Measurements from ENCODE around the gene IGFL2. TPM values are rescaled to one million over a fixed set of nuclear protein-coding genes. Genes with fewer than 3 reads are reported as not detected.

IGFL2 gene
- total and polyA plus RNA-seq, 4 donors = 0.08 TPM; not detected in 3

DNA sequence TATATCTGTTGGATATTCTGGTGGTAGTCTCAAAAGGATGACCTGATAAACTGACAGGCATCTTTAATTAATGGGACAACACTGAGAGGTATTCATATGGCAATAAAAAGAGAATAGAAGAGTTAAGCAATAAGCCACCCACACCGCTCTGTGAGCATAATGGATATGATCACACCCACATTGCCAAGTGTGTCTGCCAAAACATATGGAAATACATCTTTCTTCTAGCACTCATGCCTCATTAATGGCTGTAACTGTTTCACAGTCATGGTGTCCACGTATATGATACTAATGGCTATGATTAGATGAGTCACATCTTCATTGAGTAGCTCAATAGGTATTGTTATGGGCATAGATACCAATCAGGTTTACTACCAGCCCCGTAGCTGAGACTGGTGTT is 36.7 kb upstream of the IGFL2 start (continued):
- TF ChIP-seq, protein P1, sequence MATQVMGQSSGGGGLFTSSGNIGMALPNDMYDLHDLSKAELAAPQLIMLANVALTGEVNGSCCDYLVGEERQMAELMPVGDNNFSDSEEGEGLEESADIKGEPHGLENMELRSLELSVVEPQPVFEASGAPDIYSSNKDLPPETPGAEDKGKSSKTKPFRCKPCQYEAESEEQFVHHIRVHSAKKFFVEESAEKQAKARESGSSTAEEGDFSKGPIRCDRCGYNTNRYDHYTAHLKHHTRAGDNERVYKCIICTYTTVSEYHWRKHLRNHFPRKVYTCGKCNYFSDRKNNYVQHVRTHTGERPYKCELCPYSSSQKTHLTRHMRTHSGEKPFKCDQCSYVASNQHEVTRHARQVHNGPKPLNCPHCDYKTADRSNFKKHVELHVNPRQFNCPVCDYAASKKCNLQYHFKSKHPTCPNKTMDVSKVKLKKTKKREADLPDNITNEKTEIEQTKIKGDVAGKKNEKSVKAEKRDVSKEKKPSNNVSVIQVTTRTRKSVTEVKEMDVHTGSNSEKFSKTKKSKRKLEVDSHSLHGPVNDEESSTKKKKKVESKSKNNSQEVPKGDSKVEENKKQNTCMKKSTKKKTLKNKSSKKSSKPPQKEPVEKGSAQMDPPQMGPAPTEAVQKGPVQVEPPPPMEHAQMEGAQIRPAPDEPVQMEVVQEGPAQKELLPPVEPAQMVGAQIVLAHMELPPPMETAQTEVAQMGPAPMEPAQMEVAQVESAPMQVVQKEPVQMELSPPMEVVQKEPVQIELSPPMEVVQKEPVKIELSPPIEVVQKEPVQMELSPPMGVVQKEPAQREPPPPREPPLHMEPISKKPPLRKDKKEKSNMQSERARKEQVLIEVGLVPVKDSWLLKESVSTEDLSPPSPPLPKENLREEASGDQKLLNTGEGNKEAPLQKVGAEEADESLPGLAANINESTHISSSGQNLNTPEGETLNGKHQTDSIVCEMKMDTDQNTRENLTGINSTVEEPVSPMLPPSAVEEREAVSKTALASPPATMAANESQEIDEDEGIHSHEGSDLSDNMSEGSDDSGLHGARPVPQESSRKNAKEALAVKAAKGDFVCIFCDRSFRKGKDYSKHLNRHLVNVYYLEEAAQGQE (IDR thresholded peaks at IDR 0.05) = no peak
- TF ChIP-seq FOXA1 (IDR thresholded peaks at IDR 0.05) (no peak), HNF4A (conservative IDR thresholded peaks at IDR 0.05) (no peak), HNF4G (IDR thresholded peaks at IDR 0.05) (no peak), EGR1 (IDR thresholded peaks at IDR 0.05; ENCODE audit: low read depth in 2 of 2) (no peak), NR2F2 (IDR thresholded peaks at IDR 0.05) (no peak), RAD21 (IDR thresholded peaks at IDR 0.05) (no peak)

DNA sequence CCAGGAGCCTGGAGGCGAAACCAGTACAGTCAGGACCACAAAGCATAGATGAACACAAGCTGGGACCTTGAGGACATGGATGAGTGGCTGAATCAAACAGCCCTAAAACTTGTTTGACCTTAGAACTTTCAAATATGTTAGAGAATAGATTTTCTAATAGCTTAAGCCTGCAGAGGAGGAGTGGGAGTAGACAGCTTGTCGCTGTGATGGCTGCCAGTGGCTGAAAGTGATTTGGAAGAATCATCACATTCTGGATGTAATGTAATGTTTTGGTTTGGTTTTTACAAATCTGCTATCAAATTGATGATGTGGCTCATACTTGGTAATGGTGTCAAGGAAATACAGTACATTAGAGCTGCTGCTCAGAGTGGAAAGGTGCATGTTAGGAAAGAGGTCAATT is 35.5 kb upstream of the IGFL2 start:
- no peaks in the 10 kb centered on the region for H3K27me3 ChIP-seq (ENCODE audit: control insufficient read depth in 4 of 4, insufficient read depth in 4 of 4, low read length in 3 of 4)
- TF ChIP-seq RXRA (IDR thresholded peaks at IDR 0.05) = no peak
- TF ChIP-seq HNF4A (conservative IDR thresholded peaks at IDR 0.05) = no peak
- TF ChIP-seq, protein P2, sequence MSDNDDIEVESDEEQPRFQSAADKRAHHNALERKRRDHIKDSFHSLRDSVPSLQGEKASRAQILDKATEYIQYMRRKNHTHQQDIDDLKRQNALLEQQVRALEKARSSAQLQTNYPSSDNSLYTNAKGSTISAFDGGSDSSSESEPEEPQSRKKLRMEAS (IDR thresholded peaks at IDR 0.05) = no peak
- TF ChIP-seq YY1 (IDR thresholded peaks at IDR 0.05) = no peak
- no peak for TF ChIP-seq HNF4G (IDR thresholded peaks at IDR 0.05)
- TF ChIP-seq NR2F2 (IDR thresholded peaks at IDR 0.05) = no peak
- no peak for TF ChIP-seq RAD21 (IDR thresholded peaks at IDR 0.05)
- TF ChIP-seq, protein P3, sequence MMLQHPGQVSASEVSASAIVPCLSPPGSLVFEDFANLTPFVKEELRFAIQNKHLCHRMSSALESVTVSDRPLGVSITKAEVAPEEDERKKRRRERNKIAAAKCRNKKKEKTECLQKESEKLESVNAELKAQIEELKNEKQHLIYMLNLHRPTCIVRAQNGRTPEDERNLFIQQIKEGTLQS (IDR thresholded peaks at IDR 0.05) = no peak
- no peak for TF ChIP-seq TAF1 (conservative IDR thresholded peaks at IDR 0.05)
- TF ChIP-seq FOXA1 (IDR thresholded peaks at IDR 0.05) = no peak
- TF ChIP-seq, protein P1 (IDR thresholded peaks at IDR 0.05) = no peak
- TF ChIP-seq, protein P4, sequence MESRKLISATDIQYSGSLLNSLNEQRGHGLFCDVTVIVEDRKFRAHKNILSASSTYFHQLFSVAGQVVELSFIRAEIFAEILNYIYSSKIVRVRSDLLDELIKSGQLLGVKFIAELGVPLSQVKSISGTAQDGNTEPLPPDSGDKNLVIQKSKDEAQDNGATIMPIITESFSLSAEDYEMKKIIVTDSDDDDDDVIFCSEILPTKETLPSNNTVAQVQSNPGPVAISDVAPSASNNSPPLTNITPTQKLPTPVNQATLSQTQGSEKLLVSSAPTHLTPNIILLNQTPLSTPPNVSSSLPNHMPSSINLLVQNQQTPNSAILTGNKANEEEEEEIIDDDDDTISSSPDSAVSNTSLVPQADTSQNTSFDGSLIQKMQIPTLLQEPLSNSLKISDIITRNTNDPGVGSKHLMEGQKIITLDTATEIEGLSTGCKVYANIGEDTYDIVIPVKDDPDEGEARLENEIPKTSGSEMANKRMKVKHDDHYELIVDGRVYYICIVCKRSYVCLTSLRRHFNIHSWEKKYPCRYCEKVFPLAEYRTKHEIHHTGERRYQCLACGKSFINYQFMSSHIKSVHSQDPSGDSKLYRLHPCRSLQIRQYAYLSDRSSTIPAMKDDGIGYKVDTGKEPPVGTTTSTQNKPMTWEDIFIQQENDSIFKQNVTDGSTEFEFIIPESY (IDR thresholded peaks at IDR 0.05) = no peak
- TF ChIP-seq, protein P5, sequence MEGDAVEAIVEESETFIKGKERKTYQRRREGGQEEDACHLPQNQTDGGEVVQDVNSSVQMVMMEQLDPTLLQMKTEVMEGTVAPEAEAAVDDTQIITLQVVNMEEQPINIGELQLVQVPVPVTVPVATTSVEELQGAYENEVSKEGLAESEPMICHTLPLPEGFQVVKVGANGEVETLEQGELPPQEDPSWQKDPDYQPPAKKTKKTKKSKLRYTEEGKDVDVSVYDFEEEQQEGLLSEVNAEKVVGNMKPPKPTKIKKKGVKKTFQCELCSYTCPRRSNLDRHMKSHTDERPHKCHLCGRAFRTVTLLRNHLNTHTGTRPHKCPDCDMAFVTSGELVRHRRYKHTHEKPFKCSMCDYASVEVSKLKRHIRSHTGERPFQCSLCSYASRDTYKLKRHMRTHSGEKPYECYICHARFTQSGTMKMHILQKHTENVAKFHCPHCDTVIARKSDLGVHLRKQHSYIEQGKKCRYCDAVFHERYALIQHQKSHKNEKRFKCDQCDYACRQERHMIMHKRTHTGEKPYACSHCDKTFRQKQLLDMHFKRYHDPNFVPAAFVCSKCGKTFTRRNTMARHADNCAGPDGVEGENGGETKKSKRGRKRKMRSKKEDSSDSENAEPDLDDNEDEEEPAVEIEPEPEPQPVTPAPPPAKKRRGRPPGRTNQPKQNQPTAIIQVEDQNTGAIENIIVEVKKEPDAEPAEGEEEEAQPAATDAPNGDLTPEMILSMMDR (IDR thresholded peaks at IDR 0.05; ENCODE audit: low read depth, low read length, missing input control) = no peak
- TF ChIP-seq EGR1 (IDR thresholded peaks at IDR 0.05; ENCODE audit: low read depth in 2 of 2) = no peak
- TF ChIP-seq FOXA2 (IDR thresholded peaks at IDR 0.05) = no peak
- no peak for TF ChIP-seq SP1 (IDR thresholded peaks at IDR 0.05)
- TF ChIP-seq JUND (IDR thresholded peaks at IDR 0.05) = no peak
- no peak for TF ChIP-seq GABPA (IDR thresholded peaks at IDR 0.05 in 1 of 2, conservative IDR thresholded peaks at IDR 0.05 in 1 of 2)

More for the DNA sequence above, 35.5 kb upstream of the IGFL2 start:
- Histone ChIP-seq H3K36me3 (ENCODE audit: control insufficient read depth in 4 of 4, insufficient read depth in 3 of 4, low read depth in 1 of 4, low read length in 3 of 4) (no peaks in the 10 kb centered on the region), H3K27ac (ENCODE audit: low read depth in 1 of 2, low read length in 2 of 2) (no peak overlapping the region), H3K9ac (ENCODE audit: low read depth in 1 of 2, low read length in 2 of 2) (no peak overlapping the region), H3K4me1 (ENCODE audit: control insufficient read depth in 4 of 4, insufficient read depth in 4 of 4, low read length in 3 of 4) (no peaks in the 10 kb centered on the region), H3K9me3 (ENCODE audit: control insufficient read depth in 4 of 4, low read length in 3 of 4) (no peaks in the 10 kb centered on the region), H3K4me3 (ENCODE audit: low read depth in 1 of 3, low read length in 3 of 3) (no peak overlapping the region)
- no peak for DNase-seq (ENCODE audit: low spot score)
- WGBS = 60% methylated on average over 2 of the region's 2 CpGs
